HG03045 (cell line): ENCODE measurements around the gene PPP1R3G.
"Not testable (repeated sequence)": the region's sequence is repeated elsewhere in the genome, so short reads cannot be mapped to it uniquely, and the experiment has no call there.

ENCODE experiments used
- ATAC-seq: cut with Tn5 transposase; IDR thresholded peaks from one replicate; pipeline ENCODE4 v1.9.1; 2021; ENCODE audit warnings: mild to moderate bottlenecking, moderate library complexity; ENCODE audit not compliant: unreplicated experiment

Gene PPP1R3G

GRCh38 chr6:5116243-5116991, 31.3 kb downstream of the PPP1R3G start:
- ATAC-seq, result no peak

DNA sequence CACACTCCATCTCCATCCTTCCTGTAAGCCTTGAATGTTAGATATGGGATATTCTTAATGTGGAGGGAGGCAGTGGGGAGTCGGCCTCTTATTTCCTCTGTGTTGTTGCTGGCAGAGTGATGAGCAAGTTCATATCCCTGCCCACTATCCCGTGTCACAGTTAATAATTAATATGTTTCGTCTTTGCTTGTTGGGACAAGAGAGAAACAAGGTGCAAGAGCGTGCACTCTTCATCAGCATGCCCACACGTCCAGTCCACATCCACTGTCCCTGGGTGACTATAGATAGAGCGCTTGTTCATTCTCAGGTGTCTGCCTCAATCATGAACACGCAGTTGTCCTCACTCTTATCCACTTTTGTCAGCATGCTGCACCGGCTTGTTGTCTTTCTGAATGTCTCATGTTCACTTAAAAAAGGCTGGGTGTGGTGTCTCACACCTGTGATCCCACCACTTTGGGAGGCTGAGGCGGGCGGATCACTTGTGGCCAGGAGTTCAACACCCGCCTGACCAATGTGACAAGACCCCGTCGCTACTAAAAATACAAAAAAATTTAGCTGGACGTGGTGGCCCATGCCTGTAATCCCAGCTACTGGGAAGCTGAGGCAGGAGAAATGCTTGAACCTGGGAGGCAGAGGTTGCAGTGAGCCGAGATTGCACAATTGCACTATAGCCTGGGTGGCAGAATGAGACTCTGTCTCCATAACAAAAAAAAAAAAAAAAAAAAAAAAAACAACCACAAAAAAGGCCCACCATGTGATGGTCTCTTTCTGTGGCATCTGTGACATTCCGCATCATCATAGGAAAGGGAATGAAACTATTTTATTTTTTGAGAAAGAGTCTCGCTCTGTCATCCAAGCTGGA, 34.2 kb downstream of the PPP1R3G start:
- ATAC-seq, result no peak

DNA sequence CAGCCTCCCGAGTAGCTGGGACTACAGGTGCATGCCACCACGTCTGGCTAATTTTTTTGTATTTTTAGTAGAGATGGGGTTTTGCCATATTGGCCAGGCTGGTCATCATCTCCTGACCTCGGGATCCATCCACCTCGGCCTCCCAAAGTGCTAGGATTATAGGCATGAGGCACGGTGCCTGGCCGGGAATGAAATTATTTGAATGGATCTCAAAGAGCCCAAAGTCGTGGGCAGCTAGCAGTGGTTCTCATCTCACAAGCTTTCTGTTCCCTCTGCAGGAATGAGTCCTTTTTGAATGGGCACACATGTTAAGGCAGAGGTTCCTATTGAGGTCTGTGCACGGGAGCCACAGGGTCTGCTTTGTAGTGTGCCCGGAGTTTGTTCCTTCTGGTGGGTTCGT, 34.9 kb downstream of the PPP1R3G start:
- ATAC-seq, result no peak

DNA sequence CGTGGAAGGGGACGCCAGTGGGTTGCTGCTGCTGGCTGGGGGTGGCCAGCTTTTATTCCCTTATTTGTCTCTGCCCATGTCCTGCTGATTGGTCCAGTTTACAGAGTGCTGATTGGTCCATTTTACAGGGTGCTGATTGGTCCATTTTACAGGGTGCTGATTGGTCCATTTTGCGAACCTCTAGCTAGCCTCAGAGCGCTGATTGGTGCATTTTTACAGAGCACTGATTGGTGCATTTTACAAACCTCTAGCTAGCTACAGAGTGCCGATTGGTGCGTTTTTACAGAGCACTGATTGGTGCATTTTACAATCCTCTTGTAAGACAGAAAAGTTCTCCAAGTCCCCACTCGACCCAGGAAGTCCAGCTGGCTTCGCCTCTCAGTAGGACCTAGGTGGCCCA, 35.4 kb downstream of the PPP1R3G start:
- not testable (repeated sequence) for ATAC-seq

DNA sequence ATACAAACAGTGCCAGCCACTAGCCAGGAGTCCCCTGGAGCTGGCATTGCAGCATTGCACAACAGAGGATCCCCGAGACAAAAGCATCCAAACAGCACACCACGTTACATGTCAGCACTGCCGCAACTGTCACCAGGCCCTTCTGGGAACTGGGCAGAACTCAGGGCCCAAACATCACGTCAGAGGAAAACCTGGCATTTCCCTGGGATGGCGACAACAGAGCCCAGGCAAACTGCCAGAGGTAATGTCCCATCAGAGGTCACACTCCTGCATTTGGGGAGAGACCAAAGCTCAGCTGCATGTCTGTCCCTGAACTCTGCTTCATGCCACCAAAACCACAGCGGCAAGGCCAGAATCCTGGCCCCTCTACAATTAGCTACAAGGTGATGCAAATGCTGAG, 36.3 kb downstream of the PPP1R3G start:
- ATAC-seq, result no peak

GRCh38 chr6:5121956-5122355, 36.8 kb downstream of the PPP1R3G start:
- no peak for ATAC-seq

- ATAC-seq, result no peak
Measured at GRCh38 chr6:5122504-5123112, 37.5 kb downstream of the PPP1R3G start.

DNA sequence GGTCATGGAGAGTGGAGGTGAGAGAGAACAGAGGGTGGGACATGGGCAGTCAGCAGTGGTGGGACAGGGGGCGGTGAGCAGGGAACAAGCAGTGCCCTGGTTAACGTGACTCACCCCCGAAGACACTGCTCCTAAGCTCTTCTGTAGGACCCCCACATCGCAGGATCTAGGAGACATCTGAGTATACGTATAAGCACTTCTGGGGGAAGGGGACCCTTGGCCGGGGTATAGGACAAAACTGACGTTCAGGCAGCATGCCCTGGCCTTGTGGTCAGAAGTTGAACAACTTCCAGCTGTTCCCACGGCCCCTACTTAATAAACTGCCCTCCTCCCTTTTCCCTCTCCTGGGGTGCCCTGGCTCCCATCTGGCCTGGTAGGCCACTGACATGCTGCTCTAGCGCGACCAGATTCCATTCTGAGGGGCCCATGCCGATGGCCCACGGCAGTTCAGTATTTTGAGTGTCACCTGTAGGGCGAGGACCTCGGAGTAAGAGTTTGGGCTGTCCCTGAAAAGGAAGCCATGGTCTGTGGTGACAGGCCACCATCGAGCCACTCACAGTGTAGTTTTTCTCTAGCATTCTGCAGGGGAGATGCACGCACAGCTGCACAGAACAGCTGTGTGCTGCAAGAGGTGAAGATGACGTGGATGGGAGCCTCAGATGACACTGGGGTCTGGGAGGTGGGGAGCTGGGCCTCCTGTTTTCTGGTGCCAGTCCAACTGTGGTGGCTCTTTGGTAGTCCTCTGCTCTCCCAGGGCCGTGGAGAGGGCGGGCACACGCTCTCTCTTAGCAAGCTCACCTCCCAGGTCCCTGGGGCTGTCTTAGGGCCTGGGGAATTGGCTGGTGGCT, 38.4 kb downstream of the PPP1R3G start:
- no peak for ATAC-seq

DNA sequence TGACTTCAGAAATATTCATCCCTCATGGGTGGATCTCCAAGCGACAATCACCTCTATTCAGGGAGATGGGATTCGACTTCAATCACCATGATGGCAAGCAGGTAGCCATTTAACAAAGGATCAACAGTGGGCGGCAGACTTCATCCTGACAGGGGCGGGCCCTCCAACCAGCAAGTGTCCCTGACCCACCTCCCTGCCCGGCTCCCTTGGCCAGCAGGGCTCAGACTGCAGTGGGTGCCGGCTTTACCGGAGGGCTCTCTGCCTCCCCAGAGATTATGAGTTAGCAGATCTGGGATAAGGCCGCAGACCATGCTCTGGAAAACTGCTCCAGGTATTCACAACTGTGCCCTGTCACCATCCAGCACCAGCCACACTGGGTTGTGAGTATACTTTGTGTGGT, 39.4 kb downstream of the PPP1R3G start:
- no peak for ATAC-seq

- no peak for ATAC-seq
Measured at GRCh38 chr6:5125152-5126006, 40.2 kb downstream of the PPP1R3G start.

DNA sequence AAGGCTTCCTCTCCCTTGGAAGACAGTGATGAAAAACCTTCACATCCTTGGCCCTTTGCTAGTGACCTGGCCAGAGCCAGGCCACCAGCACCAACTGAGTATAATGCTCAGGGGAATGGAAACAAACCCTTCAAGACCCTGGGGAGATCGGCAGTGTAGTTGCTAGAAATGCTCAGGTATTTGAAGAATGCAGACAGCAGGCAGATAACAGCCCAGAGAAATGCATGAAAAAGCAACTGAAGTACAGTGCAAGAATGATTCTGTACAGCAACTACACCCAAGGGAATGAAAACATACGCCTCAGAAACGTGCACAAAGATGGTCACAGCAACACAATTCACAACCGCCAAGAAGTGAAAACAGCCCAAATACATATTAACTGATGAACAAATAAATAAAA, 41.1 kb downstream of the PPP1R3G start:
- ATAC-seq, result no peak

DNA sequence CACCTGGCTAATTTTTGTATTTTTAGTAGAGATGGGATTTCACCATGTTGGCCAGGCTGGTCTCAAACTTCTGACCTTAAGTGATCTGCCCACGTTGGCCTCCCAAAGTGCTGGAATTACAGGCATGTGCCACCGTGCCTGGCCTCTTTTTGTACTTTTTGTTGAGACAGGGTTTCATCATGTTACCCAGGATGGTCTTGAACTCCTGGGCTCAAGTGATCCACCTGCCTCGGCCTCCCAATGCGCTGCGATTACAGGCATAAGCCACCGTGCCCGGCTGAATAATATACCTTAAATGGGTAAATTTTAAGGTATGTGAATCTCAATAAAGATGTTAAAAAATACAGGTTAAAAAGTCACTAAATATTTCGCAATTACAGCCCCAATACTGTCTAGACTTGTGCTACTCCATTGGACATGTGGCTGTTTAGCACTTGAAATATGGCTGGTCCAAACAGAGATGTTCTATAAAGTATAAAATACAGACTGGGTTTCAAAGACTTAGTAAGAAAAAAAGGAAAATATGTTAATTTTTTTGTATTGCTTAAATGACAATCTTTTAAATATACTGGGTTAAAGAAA, 42.1 kb downstream of the PPP1R3G start:
- no peak for ATAC-seq

DNA sequence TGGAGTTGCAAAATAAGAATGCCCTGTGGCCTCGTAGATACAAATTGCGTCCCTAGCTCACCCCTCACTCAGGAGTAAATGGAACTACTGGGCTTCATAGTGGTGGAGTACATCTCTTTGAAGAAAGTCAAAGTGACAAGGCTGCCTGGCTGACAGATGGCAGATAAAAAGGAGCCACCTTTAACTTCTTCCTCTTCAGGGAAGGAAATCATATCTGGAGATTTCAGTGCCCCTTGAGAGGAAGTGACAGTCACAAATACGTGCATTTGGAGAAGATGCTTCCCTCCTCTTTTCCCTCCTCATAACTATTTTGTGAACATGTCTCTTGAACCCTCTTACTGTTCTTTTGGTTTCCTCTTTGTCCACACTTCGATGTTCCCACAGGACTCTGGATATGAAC, 43.2 kb downstream of the PPP1R3G start:
- ATAC-seq, result no peak

DNA sequence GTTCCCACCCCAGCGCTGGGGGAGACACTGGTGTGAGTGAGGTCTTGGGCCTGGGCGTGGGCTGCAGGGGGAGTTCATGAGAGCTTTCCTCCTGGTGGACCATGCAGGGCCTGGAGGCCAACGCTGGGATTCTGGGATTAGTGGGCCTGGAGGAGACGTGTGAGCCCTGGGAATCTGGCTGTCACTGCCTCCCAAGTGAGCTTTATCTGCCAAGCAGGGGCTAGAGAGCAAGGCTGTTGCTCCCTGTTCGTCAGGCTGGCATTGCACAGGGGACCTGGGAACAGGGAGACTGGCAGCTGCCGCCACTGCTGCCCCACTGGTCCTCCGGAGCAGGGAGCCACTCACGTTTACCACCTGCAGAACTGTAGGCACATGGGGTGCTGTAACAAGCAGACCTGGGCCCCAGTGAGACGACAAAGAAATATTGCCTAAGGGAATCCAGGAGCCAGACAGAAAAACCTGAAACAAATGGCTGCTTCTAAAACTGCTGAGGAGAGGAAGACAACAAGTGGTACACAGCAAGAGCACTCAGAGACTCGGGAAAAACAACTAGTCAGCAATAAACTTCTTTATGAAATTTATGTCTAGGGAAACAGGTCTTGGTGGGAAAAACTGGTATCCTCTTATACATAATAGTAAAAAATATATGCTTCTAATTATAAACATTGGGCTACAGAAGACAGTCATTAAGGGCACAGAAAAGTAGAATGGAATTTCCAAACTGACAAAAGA, 45.2 kb downstream of the PPP1R3G start:
- no peak for ATAC-seq

GRCh38 chr6:5132731-5133130, 47.6 kb downstream of the PPP1R3G start:
- ATAC-seq, result peak; percentile 59

GRCh38 chr6:5133943-5134342, 48.8 kb downstream of the PPP1R3G start:
- ATAC-seq, result no peak

DNA sequence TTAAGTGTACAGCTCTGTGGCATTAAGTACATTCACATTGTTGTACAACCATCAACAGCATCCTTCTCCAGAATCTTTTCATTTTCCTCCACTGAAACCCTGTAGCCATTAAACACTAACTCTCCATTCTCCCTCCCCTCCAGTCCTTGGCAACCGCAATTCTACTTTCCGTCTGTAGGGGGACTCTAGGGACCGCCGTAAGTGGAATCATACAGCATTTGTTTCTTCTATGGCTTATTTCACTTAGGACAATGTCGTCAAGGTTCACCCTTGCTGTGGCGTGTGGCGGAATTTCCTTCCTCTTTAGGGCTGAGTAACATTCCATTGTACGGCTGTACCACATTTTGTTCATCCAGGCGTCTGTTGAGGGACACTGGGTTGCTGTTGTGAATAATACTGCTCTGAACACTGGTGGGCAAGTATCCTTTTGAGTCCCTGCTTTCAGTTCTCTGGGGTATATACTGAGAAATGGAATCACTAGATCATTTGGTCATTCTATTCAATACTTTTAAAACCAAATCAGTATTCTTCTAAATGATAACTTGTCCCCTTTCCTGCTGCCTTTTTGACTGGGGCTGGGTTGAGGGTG, 50.7 kb downstream of the PPP1R3G start:
- ATAC-seq, result no peak

DNA sequence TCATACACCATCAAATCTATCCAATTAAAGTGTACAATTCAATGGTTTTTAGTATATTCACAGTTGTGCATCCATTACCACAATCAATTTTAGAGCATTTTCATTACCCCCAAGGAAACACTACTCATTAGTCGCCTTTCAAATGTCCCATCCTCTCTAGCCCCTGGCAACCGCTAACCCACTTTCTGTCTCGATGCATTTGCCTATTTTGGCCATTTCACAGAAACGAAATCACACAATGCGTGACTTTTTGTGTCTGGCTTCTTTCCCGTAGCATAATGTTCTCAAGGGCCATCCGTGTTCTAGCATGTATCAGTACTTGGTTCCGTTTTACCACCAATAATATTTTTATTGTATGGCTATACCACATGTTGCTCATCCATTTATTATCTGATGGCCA, 51.7 kb downstream of the PPP1R3G start:
- ATAC-seq, result no peak
